ENCODE data around the gene RBPMS2. TPM values are rescaled to one million over a fixed set of nuclear protein-coding genes. Genes with fewer than 3 reads are reported as not detected.

The RBPMS2 gene
- polyA plus RNA-seq, 1 of the 3 experiments (the other 2 are of a cell fraction): 6.5 TPM

GRCh38 chr15:64746921-64747320 is 28.5 kb downstream of the RBPMS2 start:
- Histone ChIP-seq H3K27ac (ENCODE audit: low read depth in 2 of 2, low read length in 1 of 2) (no peak overlapping the region), H3K9me2 (no peaks in the 10 kb centered on the region), H3K27me3 (ENCODE audit: insufficient read depth) (no peaks in the 10 kb centered on the region), H3K79me2 (ENCODE audit: insufficient read depth) (no peaks in the 10 kb centered on the region), H4K20me1 (ENCODE audit: insufficient read depth) (peaks cover 5% of the 10 kb centered on the region; the same call in 1 of the 2 replicates), H3K9ac (no peak overlapping the region), H3K9me3 (no peaks in the 10 kb centered on the region), H2AFZ (ENCODE audit: low read depth) (no peak overlapping the region), H3K36me3 (replicated peaks in 1 of 2; ENCODE audit: control insufficient read depth in 1 of 2, insufficient read depth in 2 of 2, low read length in 1 of 2) (no peaks in the 10 kb centered on the region), H3K4me1 (ENCODE audit: control insufficient read depth in 1 of 2, insufficient read depth in 2 of 2, low read depth in 1 of 2, low read length in 1 of 2) (peaks cover 0 to 3% of the 10 kb centered on the region in 2 experiments; a peak in 1 of 4 replicates), H3F3A (replicated peaks; ENCODE audit: insufficient read depth) (peaks cover 5% of the 10 kb centered on the region), H3K4me3 (ENCODE audit: low read depth in 2 of 2, low read length in 1 of 2) (no peak overlapping the region), H3K4me2 (no peak overlapping the region)
- TF ChIP-seq, protein P1, sequence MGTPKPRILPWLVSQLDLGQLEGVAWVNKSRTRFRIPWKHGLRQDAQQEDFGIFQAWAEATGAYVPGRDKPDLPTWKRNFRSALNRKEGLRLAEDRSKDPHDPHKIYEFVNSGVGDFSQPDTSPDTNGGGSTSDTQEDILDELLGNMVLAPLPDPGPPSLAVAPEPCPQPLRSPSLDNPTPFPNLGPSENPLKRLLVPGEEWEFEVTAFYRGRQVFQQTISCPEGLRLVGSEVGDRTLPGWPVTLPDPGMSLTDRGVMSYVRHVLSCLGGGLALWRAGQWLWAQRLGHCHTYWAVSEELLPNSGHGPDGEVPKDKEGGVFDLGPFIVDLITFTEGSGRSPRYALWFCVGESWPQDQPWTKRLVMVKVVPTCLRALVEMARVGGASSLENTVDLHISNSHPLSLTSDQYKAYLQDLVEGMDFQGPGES (IDR thresholded peaks at IDR 0.05; ENCODE audit: low read depth, low read length): no peak
- TF ChIP-seq GATA2 (CRISPR knock-in tag; IDR thresholded peaks at IDR 0.05): no peak
- no peak for TF ChIP-seq RAD21 (IDR thresholded peaks at IDR 0.05; ENCODE audit: low read length)
- TF ChIP-seq TAF1 (IDR thresholded peaks at IDR 0.05; ENCODE audit: borderline replicate concordance, low read depth, low read length): no peak
- TF ChIP-seq TEAD4 (IDR thresholded peaks at IDR 0.05; ENCODE audit: borderline replicate concordance, insufficient read depth): no peak
- TF ChIP-seq FOXM1 (IDR thresholded peaks at IDR 0.05; ENCODE audit: low read depth): no peak
- TF ChIP-seq RXRA (IDR thresholded peaks at IDR 0.05; ENCODE audit: borderline replicate concordance, low read depth): no peak
- no peak for TF ChIP-seq RCOR1 (IDR thresholded peaks at IDR 0.05; ENCODE audit: low read length)
- TF ChIP-seq YY1 (IDR thresholded peaks at IDR 0.05; ENCODE audit: low read depth): no peak
- TF ChIP-seq NRF1 (IDR thresholded peaks at IDR 0.05; ENCODE audit: low read depth, low read length): no peak
- DNase-seq: no peak
- ChIA-PET POLR2A (no interaction called here), CTCF (interaction anchor here (1.0 to 6.5 kb wide), 4 partner anchors 15 to 287 kb away, joined by 3 to 54 read pairs (median 4); no protein-coding TSS in a partner anchor)
- WGBS (ENCODE audit: low lambda C conversion rate): 98% methylated on average over 7 of the region's 7 CpGs

DNA sequence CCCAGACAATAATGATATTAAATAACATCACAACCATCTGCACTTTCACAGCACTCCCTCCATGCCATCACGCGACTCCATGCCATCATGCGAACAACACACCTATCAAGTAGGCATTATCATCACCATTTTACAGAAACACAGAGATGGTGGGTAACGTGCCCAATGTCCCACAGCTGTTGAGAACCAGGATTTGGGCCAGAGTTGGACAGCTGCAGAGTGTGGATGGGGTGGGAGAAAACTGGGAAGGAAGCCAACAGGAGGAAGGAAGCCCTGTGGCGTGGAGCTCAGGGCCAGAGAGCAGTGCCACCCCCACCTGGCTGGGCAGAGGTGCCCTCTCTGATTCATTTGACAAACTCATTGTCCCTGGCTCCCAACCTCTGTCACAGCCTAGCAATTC is 29.0 kb downstream of the RBPMS2 start:
- no peak for DNase-seq
- Histone ChIP-seq H3K27ac (ENCODE audit: low read depth in 2 of 2, low read length in 1 of 2) (no peak overlapping the region), H4K20me1 (ENCODE audit: insufficient read depth) (peaks cover 5% of the 10 kb centered on the region; the same call in 1 of the 2 replicates), H3K4me1 (ENCODE audit: control insufficient read depth in 1 of 2, insufficient read depth in 2 of 2, low read depth in 1 of 2, low read length in 1 of 2) (peaks cover 0 to 3% of the 10 kb centered on the region in 2 experiments; a peak in 1 of 4 replicates), H3K36me3 (replicated peaks in 1 of 2; ENCODE audit: control insufficient read depth in 1 of 2, insufficient read depth in 2 of 2, low read length in 1 of 2) (no peaks in the 10 kb centered on the region), H3K27me3 (ENCODE audit: insufficient read depth) (no peaks in the 10 kb centered on the region), H3F3A (replicated peaks; ENCODE audit: insufficient read depth) (peaks cover 5% of the 10 kb centered on the region), H3K79me2 (ENCODE audit: insufficient read depth) (no peaks in the 10 kb centered on the region), H2AFZ (ENCODE audit: low read depth) (no peak overlapping the region), H3K4me3 (ENCODE audit: low read depth in 2 of 2, low read length in 1 of 2) (no peak overlapping the region), H3K4me2 (no peak overlapping the region), H3K9ac (no peak overlapping the region), H3K9me2 (no peaks in the 10 kb centered on the region), H3K9me3 (no peaks in the 10 kb centered on the region)
- POLR2A ChIA-PET: no interaction called here
- TF ChIP-seq GABPA (IDR thresholded peaks at IDR 0.05; ENCODE audit: low read depth) (no peak), YY1 (IDR thresholded peaks at IDR 0.05; ENCODE audit: low read depth) (no peak), MAX (IDR thresholded peaks at IDR 0.05; ENCODE audit: low read depth) (no peak), FOSL2 (IDR thresholded peaks at IDR 0.05; ENCODE audit: borderline replicate concordance, low read depth) (no peak), NFIC (IDR thresholded peaks at IDR 0.05; ENCODE audit: borderline replicate concordance) (no peak), FOXJ3 (CRISPR knock-in tag; IDR thresholded peaks at IDR 0.05) (no peak), CHD2 (IDR thresholded peaks at IDR 0.05; ENCODE audit: low read length, partially characterized antibody) (no peak), GATA2 (CRISPR knock-in tag; IDR thresholded peaks at IDR 0.05) (no peak), RAD21 (IDR thresholded peaks at IDR 0.05; ENCODE audit: low read length) (no peak), MEF2A (IDR thresholded peaks at IDR 0.05; ENCODE audit: borderline replicate concordance, low read depth) (no peak), POLR2AphosphoS5 (IDR thresholded peaks at IDR 0.05; ENCODE audit: low read depth, low read length) (no peak), SMC3 (IDR thresholded peaks at IDR 0.05; ENCODE audit: low read depth, low read length) (no peak), SIN3A (IDR thresholded peaks at IDR 0.05; ENCODE audit: borderline replicate concordance, low read depth, low read length) (no peak), RCOR1 (IDR thresholded peaks at IDR 0.05; ENCODE audit: low read length) (no peak), TEAD4 (IDR thresholded peaks at IDR 0.05; ENCODE audit: borderline replicate concordance, insufficient read depth) (no peak), NRF1 (IDR thresholded peaks at IDR 0.05; ENCODE audit: low read depth, low read length) (no peak)
- TF ChIP-seq, protein P2, sequence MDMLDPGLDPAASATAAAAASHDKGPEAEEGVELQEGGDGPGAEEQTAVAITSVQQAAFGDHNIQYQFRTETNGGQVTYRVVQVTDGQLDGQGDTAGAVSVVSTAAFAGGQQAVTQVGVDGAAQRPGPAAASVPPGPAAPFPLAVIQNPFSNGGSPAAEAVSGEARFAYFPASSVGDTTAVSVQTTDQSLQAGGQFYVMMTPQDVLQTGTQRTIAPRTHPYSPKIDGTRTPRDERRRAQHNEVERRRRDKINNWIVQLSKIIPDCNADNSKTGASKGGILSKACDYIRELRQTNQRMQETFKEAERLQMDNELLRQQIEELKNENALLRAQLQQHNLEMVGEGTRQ (IDR thresholded peaks at IDR 0.05; ENCODE audit: borderline replicate concordance, low read depth, low read length): no peak
- TF ChIP-seq, protein P3, sequence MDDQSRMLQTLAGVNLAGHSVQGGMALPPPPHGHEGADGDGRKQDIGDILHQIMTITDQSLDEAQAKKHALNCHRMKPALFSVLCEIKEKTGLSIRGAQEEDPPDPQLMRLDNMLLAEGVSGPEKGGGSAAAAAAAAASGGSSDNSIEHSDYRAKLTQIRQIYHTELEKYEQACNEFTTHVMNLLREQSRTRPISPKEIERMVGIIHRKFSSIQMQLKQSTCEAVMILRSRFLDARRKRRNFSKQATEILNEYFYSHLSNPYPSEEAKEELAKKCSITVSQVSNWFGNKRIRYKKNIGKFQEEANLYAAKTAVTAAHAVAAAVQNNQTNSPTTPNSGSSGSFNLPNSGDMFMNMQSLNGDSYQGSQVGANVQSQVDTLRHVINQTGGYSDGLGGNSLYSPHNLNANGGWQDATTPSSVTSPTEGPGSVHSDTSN (IDR thresholded peaks at IDR 0.05): no peak
- TF ChIP-seq, protein P1 (IDR thresholded peaks at IDR 0.05; ENCODE audit: low read depth, low read length): no peak
- WGBS (ENCODE audit: low lambda C conversion rate): 100% methylated on average over 5 of the region's 5 CpGs
- CTCF ChIA-PET: interaction anchor here (1.0 to 6.5 kb wide), 3 partner anchors 60 to 287 kb away, joined by 3 to 54 read pairs (median 4); no protein-coding TSS in a partner anchor
